GM12878 (cell line): Measurements from ENCODE around the gene KDM6B. TPM values are rescaled to one million over a fixed set of nuclear protein-coding genes. Genes with fewer than 3 reads are reported as not detected.

Source experiments
- ATF7 ChIP-seq: fragments of 450-650 bp; IDR thresholded peaks from 2 replicates; pipeline ENCODE4 v1.6.1; 2016; ENCODE audit warnings: low read depth, mild to moderate bottlenecking
- CEBPB ChIP-seq, 2 experiments: fragments of 150-350 bp in 1 of 2; IDR thresholded peaks; 2 replicates each; pipeline ENCODE4 v1.6.1; 2012 to 2014; ENCODE audit warnings: low read depth in 2 of 2, low read length in 2 of 2, borderline replicate concordance in 1 of 2, inconsistent platforms in 1 of 2
- IRF4 ChIP-seq: IDR thresholded peaks from 2 replicates; pipeline ENCODE4 v1.6.1; 2011; ENCODE audit warnings: low read depth, low read length
- IRF5 ChIP-seq: fragments of 450-650 bp; IDR thresholded peaks from 2 replicates; pipeline ENCODE4 v1.6.1; 2017; ENCODE audit warnings: borderline replicate concordance
- MTA2 ChIP-seq: fragments of 450-650 bp; IDR thresholded peaks from 2 replicates; pipeline ENCODE4 v1.6.1; 2016; ENCODE audit warnings: low read depth, mild to moderate bottlenecking, moderate library complexity
- POLR2A ChIP-seq: IDR thresholded peaks from 2 replicates; pipeline ENCODE4 v1.6.1; 2011; ENCODE audit warnings: low read depth, mild to moderate bottlenecking, low read length
- RAD51 ChIP-seq: fragments of 450-650 bp; IDR thresholded peaks from 2 replicates; pipeline ENCODE4 v1.6.1; 2016; ENCODE audit warnings: moderate library complexity, mild to moderate bottlenecking, inconsistent platforms
- RBBP5 ChIP-seq: fragments of 200-600 bp; sonication (generic); conservative IDR thresholded peaks from 2 replicates; pipeline ENCODE4 v1.6.1; 2016
- RELA ChIP-seq: fragments of 450-650 bp; IDR thresholded peaks from 2 replicates; pipeline ENCODE4 v1.8.0; 2014; ENCODE audit warnings: borderline replicate concordance; ENCODE audit not compliant: partially characterized antibody
- RFX5 ChIP-seq: IDR thresholded peaks from 2 replicates; pipeline ENCODE4 v1.6.1; 2011; ENCODE audit warnings: low read depth, low read length, improper control_type of control experiment
- SMAD1 ChIP-seq: fragments of 450-650 bp; IDR thresholded peaks from 2 replicates; pipeline ENCODE4 v1.6.1; 2018; ENCODE audit warnings: mild to moderate bottlenecking, low read depth; ENCODE audit not compliant: partially characterized antibody
- SP1 ChIP-seq: IDR thresholded peaks from one replicate; pipeline ENCODE4 v1.6.1; 2011; ENCODE audit warnings: low read depth, low read length
- STAT3 ChIP-seq: IDR thresholded peaks from 2 replicates; pipeline ENCODE4 v1.6.1; 2011; ENCODE audit warnings: low read depth, low read length, improper control_type of control experiment
- USF2 ChIP-seq: IDR thresholded peaks from 2 replicates; pipeline ENCODE4 v1.6.1; 2011; ENCODE audit warnings: low read depth, low read length, improper control_type of control experiment, borderline replicate concordance
- ZNF622 ChIP-seq: fragments of 450-650 bp; IDR thresholded peaks from 2 replicates; pipeline ENCODE4 v1.6.1; 2017; ENCODE audit warnings: mild to moderate bottlenecking, inconsistent platforms
- polyA plus RNA-seq, 11 experiments: library from polyadenylated mRNA; depleted of rRNA in 4 of 11; unstranded in 6 of 11; stranded (reverse) in 5 of 11; fragments of >200 nt; fragmentation: Nextera tagmentation in 4 of 11; fragmentation: Illumina TruSeq in 1 of 11; extraction: Ambion mirVana in 4 of 11; extraction: Trizol in 1 of 11; gene quantifications; 1 replicate in 1 of 11; 2 replicates in 10 of 11; pipeline versions ENCODE4 v1.2.1 to v1.2.3, GENCODE V29; 2011 to 2016; ENCODE audit warnings: inconsistent platforms in 2 of 11, missing spikeins in 2 of 11, low read depth in 1 of 11
- total RNA-seq, 4 experiments: library from RNA; depleted of rRNA in 3 of 4; stranded (reverse); fragments of >200 nt in 3 of 4; fragmentation: Illumina TruSeq in 1 of 4; extraction: Trizol in 1 of 4; gene quantifications; 2 replicates each; pipeline versions ENCODE4 v1.2.1 to v1.2.3, GENCODE V29; 2013 to 2021
- TF ChIP-seq, protein P1 (sequence below): fragments of 450-650 bp; IDR thresholded peaks from 2 replicates; pipeline ENCODE4 v1.6.1; 2017; ENCODE audit warnings: mild to moderate bottlenecking
- TF ChIP-seq, protein P2 (sequence below): fragments of 450-650 bp; IDR thresholded peaks from 2 replicates; pipeline ENCODE4 v1.6.1; 2018; ENCODE audit warnings: mild to moderate bottlenecking, low read depth, moderate library complexity; ENCODE audit not compliant: partially characterized antibody
- TF ChIP-seq, protein P3 (sequence below): fragments of 450-650 bp; IDR thresholded peaks from 2 replicates; pipeline ENCODE4 v1.6.1; 2014; ENCODE audit warnings: mild to moderate bottlenecking
- TF ChIP-seq, protein P4 (sequence below): fragments of 450-650 bp; formaldehyde crosslinking; IDR thresholded peaks from 2 replicates; pipeline ENCODE4 v1.4.0; 2022; ENCODE audit warnings: mild to moderate bottlenecking, moderate library complexity

The KDM6B gene
- total and polyA plus RNA-seq, 10 of the 15 experiments (the other 5 are each of a cell fraction or from before 2014, with no cell fraction given), result 0.05 to 33.5 (median 2.3) TPM

DNA sequence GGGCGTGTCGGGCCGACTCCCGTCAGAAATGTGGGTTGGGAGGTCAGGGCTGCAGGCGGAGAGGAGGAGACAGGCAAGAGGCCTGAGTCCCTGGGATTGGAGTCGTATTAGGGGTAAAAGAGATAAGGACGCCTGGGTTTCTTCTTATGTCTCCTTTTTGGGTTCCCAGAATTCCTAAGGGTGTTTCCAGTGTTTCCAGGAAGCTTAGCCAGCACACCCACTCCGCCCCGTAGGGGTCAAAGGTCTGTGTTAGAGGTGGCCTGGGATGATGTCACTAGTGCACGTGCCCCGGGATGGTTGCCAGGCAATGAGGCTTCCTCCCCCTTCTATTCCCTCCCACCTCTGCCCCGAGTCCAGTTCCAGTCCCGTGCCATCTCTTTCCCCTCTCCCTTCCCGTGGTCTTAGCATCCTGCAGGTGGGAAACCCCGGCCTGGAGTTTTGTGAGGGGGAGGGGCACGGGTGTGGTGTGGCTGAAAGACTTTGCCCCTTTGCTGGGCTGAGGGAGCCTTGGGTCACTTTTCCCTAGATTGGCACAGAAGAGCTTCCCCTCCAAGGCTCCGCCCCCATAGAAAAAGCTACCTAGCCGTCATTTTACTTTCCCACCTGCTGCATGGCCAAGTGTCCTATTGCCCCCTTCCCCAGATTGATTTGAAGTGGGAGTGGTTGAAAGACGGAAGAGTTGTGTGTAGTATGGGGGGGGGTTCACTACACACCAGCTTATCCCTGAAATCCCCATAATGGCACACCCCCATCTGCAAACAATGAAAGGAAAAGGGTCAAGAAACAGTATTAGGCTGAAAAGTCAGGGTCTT lies 2.8 kb downstream of the KDM6B start (continued):
- TF ChIP-seq RAD51 (peak; percentile 85), ZNF622 (no peak), RBBP5 (no peak), MTA2 (peak; percentile 69), IRF4 (peak; percentile 84), SP1 (peak; percentile 99), ATF7 (peak; percentile 97), RELA (peak; percentile 84), IRF5 (no peak), USF2 (peak; percentile 58), POLR2A (0 out of 2 replicates have a peak, but pooled peaks have one; percentile 16), SMAD1 (no peak), CEBPB (IDR thresholded peaks at IDR 0.05; ENCODE audit: borderline replicate concordance in 1 of 2, low read depth in 2 of 2, low read length in 2 of 2) (no peak), RFX5 (no peak), STAT3 (no peak)
- TF ChIP-seq, protein P1, sequence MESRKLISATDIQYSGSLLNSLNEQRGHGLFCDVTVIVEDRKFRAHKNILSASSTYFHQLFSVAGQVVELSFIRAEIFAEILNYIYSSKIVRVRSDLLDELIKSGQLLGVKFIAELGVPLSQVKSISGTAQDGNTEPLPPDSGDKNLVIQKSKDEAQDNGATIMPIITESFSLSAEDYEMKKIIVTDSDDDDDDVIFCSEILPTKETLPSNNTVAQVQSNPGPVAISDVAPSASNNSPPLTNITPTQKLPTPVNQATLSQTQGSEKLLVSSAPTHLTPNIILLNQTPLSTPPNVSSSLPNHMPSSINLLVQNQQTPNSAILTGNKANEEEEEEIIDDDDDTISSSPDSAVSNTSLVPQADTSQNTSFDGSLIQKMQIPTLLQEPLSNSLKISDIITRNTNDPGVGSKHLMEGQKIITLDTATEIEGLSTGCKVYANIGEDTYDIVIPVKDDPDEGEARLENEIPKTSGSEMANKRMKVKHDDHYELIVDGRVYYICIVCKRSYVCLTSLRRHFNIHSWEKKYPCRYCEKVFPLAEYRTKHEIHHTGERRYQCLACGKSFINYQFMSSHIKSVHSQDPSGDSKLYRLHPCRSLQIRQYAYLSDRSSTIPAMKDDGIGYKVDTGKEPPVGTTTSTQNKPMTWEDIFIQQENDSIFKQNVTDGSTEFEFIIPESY, result no peak; the same call in 1 of the 2 replicates
- TF ChIP-seq, protein P2, sequence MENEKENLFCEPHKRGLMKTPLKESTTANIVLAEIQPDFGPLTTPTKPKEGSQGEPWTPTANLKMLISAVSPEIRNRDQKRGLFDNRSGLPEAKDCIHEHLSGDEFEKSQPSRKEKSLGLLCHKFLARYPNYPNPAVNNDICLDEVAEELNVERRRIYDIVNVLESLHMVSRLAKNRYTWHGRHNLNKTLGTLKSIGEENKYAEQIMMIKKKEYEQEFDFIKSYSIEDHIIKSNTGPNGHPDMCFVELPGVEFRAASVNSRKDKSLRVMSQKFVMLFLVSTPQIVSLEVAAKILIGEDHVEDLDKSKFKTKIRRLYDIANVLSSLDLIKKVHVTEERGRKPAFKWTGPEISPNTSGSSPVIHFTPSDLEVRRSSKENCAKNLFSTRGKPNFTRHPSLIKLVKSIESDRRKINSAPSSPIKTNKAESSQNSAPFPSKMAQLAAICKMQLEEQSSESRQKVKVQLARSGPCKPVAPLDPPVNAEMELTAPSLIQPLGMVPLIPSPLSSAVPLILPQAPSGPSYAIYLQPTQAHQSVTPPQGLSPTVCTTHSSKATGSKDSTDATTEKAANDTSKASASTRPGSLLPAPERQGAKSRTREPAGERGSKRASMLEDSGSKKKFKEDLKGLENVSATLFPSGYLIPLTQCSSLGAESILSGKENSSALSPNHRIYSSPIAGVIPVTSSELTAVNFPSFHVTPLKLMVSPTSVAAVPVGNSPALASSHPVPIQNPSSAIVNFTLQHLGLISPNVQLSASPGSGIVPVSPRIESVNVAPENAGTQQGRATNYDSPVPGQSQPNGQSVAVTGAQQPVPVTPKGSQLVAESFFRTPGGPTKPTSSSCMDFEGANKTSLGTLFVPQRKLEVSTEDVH, result no peak
- TF ChIP-seq, protein P3, sequence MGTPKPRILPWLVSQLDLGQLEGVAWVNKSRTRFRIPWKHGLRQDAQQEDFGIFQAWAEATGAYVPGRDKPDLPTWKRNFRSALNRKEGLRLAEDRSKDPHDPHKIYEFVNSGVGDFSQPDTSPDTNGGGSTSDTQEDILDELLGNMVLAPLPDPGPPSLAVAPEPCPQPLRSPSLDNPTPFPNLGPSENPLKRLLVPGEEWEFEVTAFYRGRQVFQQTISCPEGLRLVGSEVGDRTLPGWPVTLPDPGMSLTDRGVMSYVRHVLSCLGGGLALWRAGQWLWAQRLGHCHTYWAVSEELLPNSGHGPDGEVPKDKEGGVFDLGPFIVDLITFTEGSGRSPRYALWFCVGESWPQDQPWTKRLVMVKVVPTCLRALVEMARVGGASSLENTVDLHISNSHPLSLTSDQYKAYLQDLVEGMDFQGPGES, result 0 out of 2 replicates have a peak, but pooled peaks have one; percentile 24
- TF ChIP-seq, protein P4, sequence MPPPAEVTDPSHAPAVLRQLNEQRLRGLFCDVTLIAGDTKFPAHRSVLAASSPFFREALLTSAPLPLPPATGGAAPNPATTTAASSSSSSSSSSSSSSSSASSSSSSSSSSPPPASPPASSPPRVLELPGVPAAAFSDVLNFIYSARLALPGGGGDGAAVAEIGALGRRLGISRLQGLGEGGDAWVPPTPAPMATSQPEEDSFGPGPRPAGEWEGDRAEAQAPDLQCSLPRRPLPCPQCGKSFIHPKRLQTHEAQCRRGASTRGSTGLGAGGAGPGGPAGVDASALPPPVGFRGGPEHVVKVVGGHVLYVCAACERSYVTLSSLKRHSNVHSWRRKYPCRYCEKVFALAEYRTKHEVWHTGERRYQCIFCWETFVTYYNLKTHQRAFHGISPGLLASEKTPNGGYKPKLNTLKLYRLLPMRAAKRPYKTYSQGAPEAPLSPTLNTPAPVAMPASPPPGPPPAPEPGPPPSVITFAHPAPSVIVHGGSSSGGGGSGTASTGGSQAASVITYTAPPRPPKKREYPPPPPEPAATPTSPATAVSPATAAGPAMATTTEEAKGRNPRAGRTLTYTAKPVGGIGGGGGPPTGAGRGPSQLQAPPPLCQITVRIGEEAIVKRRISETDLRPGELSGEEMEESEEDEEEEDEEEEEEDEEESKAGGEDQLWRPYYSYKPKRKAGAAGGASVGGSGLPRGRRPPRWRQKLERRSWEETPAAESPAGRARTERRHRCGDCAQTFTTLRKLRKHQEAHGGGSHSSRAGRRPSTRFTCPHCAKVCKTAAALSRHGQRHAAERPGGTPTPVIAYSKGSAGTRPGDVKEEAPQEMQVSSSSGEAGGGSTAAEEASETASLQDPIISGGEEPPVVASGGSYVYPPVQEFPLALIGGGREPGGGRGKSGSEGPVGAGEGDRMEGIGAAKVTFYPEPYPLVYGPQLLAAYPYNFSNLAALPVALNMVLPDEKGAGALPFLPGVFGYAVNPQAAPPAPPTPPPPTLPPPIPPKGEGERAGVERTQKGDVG (CRISPR knock-in tag), result no peak
